Retinal pigment epithelial cell (primary cell): ENCODE results near the gene VGLL3.
"Not testable (repeated sequence)": the region's sequence is repeated elsewhere in the genome, so short reads cannot be mapped to it uniquely, and the experiment has no call there.

ENCODE experiments used
- DNase-seq: peaks from one replicate; pipeline ENCODE4 v3.0.0-alpha.2; 2010; ENCODE audit warnings: low read depth
- H3K4me3 ChIP-seq: 2 replicates; pipeline ENCODE4 v1.5.1; 2011; ENCODE audit warnings: mild to moderate bottlenecking, low read length, control low read depth, moderate library complexity
- CTCF ChIP-seq: conservative IDR thresholded peaks from 2 replicates; pipeline ENCODE4 v1.5.1; 2011; ENCODE audit warnings: low read depth, low read length, control low read depth, inconsistent platforms

Gene VGLL3

GRCh38 chr3:86982883-86983282 is 8.1 kb downstream of the VGLL3 start:
- no peak overlapping the region for H3K4me3 ChIP-seq
- DNase-seq, result peak; percentile 62
- no peak for TF ChIP-seq CTCF

- no peak overlapping the region for H3K4me3 ChIP-seq
- DNase-seq, result no peak
- TF ChIP-seq CTCF, result no peak
Observed at GRCh38 chr3:86978111-86978551, 12.8 kb downstream of the VGLL3 start.

GRCh38 chr3:86976219-86976618 is 14.7 kb downstream of the VGLL3 start:
- DNase-seq, result no peak
- TF ChIP-seq CTCF, result no peak
- no peak overlapping the region for H3K4me3 ChIP-seq

- H3K4me3 ChIP-seq, DNase-seq: not testable (repeated sequence)
Observed at GRCh38 chr3:86974177-86974576, 16.8 kb downstream of the VGLL3 start.

- H3K4me3 ChIP-seq, result no peak overlapping the region
- TF ChIP-seq CTCF, result no peak
- DNase-seq, result no peak
Observed at GRCh38 chr3:86973440-86973839, 17.5 kb downstream of the VGLL3 start.

GRCh38 chr3:86969500-86970189 is 21.3 kb downstream of the VGLL3 start:
- peak; percentile 65 for TF ChIP-seq CTCF
- no peak for DNase-seq
- H3K4me3 ChIP-seq, result no peak overlapping the region

GRCh38 chr3:86968244-86968932 is 22.6 kb downstream of the VGLL3 start:
- no peak overlapping the region for H3K4me3 ChIP-seq
- no peak for TF ChIP-seq CTCF
- no peak for DNase-seq
